ENCODE data around the gene PTPRN2.
"Not testable (repeated sequence)": the region's sequence is repeated elsewhere in the genome, so short reads cannot be mapped to it uniquely, and the experiment has no call there.

Gene PTPRN2

GRCh38 chr7:158357898-158358821 is 229.5 kb downstream of the PTPRN2 start:
- no peak for DNase-seq

GRCh38 chr7:158357106-158357897 is 230.3 kb downstream of the PTPRN2 start:
- DNase-seq = no peak

GRCh38 chr7:158356454-158356853 is 231.2 kb downstream of the PTPRN2 start:
- DNase-seq = no peak

GRCh38 chr7:158355456-158356065 is 232.1 kb downstream of the PTPRN2 start:
- DNase-seq = no peak

GRCh38 chr7:158354861-158355260 is 232.8 kb downstream of the PTPRN2 start:
- no peak for DNase-seq

GRCh38 chr7:158353606-158354570 is 233.7 kb downstream of the PTPRN2 start:
- DNase-seq = no peak

- not testable (repeated sequence) for DNase-seq
Measured at GRCh38 chr7:158351899-158352729, 235.5 kb downstream of the PTPRN2 start.

GRCh38 chr7:158351481-158351880 is 236.1 kb downstream of the PTPRN2 start:
- DNase-seq = no peak

GRCh38 chr7:158351051-158351450 is 236.6 kb downstream of the PTPRN2 start:
- DNase-seq = no peak

- no peak for DNase-seq
Measured at GRCh38 chr7:158350166-158350900, 237.3 kb downstream of the PTPRN2 start.

GRCh38 chr7:158348446-158348845 is 239.2 kb downstream of the PTPRN2 start:
- DNase-seq = no peak

- not testable (repeated sequence) for DNase-seq
Measured at GRCh38 chr7:158348039-158348438, 239.6 kb downstream of the PTPRN2 start.

- no peak for DNase-seq
Measured at GRCh38 chr7:158345731-158346130, 241.9 kb downstream of the PTPRN2 start.

- no peak for DNase-seq
Measured at GRCh38 chr7:158344706-158345300, 242.8 kb downstream of the PTPRN2 start.

GRCh38 chr7:158343936-158344455 is 243.6 kb downstream of the PTPRN2 start:
- no peak for DNase-seq

GRCh38 chr7:158343526-158343925 is 244.1 kb downstream of the PTPRN2 start:
- no peak for DNase-seq

GRCh38 chr7:158341097-158341496 is 246.5 kb downstream of the PTPRN2 start:
- DNase-seq = not testable (repeated sequence)

- DNase-seq = not testable (repeated sequence)
Measured at GRCh38 chr7:158336952-158337351, 250.7 kb downstream of the PTPRN2 start.

GRCh38 chr7:158332516-158332915 is 255.1 kb downstream of the PTPRN2 start:
- DNase-seq = not testable (repeated sequence)

Data from NCI-H1417 treated with DMSO at 0.1 percent for 48 hours (cell line).